ENCODE results near the gene KCNH1. TPM values are rescaled to one million over a fixed set of nuclear protein-coding genes. Genes with fewer than 3 reads are reported as not detected.
"Not testable (repeated sequence)": the region's sequence is repeated elsewhere in the genome, so short reads cannot be mapped to it uniquely, and the experiment has no call there.

The KCNH1 gene
- total RNA-seq, 4 donors from 2014 or later, result 0.24 to 1.6 TPM; not detected in 2

DNA sequence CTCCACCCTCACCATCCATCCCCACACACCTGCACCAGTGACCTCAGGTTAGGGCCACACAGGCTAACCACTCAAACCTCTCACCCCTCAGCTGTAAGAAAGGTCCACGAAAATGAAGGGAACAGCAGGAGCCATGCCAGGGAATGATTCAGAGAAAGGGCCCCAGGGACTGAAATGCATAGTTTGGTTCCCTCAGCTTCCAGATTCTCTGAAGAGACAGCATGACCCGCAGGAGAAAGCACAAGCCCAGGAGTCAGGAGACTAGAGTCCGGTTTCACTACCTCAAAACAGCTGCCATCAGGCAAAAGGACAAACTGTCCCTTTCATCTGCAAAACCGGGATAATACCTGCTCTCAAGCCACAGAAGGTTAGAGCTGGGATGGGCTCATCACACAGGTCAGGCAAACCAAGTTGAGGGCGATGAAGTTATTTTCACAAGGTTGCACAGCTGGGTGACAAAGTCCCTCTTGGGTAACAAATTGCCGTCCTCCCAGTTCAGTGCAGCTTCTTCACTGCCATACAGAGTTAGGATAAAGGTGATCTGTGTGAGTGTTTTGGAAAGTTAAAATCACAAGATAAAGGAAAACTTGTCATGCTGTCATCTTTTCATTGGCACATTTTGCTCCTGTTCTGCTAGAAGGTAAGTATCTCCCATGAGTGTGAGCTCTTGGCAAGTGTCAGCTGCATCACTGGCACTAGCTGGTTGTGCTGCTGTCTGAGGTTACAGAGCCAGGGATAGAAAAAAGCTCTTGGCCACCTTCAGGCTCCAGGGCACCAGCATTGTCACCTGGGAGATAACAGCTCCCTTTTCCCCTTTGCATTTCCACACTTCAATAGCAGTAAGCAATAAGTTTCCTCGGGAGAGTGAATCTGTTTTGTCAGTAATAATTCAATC is 120.4 kb downstream of the KCNH1 start:
- ATAC-seq (ENCODE audit: low FRiP score), result no peak
- no peak for DNase-seq (ENCODE audit: low spot score)
- TF ChIP-seq CTCF (IDR thresholded peaks at IDR 0.05), result no peak

- DNase-seq (ENCODE audit: low spot score); ATAC-seq (ENCODE audit: low FRiP score): not testable (repeated sequence)
Observed at GRCh38 chr1:211011128-211011527, 122.8 kb downstream of the KCNH1 start.

DNA sequence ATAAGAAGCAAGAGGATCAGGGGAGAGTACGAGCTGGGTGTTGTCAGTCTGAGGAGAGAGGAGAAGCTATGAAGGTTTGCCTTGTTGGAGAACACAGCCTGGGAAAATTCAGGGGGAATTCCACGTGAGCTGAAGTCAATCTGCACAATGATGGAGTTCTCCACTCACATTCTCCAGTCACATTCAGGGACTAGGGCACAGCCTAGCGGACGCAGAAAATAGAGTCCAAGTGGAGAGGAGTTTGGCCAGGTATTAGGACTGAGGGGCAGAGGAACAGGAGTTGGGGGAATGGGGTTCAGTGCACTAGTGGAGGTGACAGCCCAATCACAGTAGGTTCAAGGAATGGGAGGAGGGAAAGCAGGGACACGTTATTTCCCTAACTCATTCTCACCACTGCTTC is 124.0 kb downstream of the KCNH1 start:
- ATAC-seq (ENCODE audit: low FRiP score) (no peak), DNase-seq (ENCODE audit: low spot score) (no peak)
- TF ChIP-seq CTCF (IDR thresholded peaks at IDR 0.05), result no peak

- ATAC-seq (ENCODE audit: low FRiP score) (no peak), DNase-seq (ENCODE audit: low spot score) (no peak)
- TF ChIP-seq CTCF (IDR thresholded peaks at IDR 0.05), result no peak
Observed at GRCh38 chr1:211007830-211008229, 126.1 kb downstream of the KCNH1 start.

DNA sequence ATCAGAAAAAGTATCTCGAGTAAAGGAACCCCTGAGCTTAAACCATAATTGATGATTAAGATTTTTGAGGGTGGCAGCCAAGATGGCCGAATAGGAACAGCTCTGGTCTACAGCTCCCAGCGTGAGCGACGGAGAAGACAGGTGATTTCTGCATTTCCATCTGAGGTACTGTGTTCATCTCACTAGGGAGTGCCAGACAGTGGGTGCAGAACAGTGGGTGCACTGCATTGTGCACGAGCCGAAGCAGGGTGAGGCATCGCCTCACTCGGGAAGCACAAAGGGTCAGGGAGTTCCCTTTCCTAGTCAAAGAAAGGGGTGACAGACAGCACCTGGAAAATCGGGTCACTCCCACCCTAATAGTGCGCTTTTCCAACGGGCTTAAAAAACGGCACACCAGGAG is 138.0 kb downstream of the KCNH1 start:
- not testable (repeated sequence) for ATAC-seq (ENCODE audit: low FRiP score); DNase-seq (ENCODE audit: low spot score)

GRCh38 chr1:210992837-210993236 is 141.1 kb downstream of the KCNH1 start:
- no peak for TF ChIP-seq CTCF (IDR thresholded peaks at IDR 0.05)
- ATAC-seq (ENCODE audit: low FRiP score) (no peak), DNase-seq (ENCODE audit: low spot score) (no peak)

DNA sequence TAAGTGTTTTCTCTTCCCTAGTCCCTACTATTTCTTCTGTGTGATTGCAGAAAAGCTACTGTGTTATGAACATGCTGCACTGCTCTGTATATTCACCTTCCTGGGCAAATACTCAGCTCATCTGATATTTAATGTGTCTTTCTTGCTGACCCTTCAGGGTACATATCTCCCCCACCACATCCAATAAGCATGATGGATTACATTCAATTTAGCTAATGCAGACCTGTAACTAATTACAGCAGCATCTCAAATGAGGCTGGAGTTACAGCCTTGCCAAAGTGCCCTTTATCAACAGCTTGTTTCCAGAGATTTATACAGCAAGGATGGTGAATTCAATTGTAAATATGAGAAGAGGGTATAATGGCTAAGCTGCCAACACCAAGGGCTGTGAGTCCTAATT is 144.0 kb downstream of the KCNH1 start:
- no peak for ATAC-seq (ENCODE audit: low FRiP score)
- no peak for TF ChIP-seq CTCF (IDR thresholded peaks at IDR 0.05)

GRCh38 chr1:210981490-210981889 is 152.5 kb downstream of the KCNH1 start:
- DNase-seq (ENCODE audit: low spot score) (no peak), ATAC-seq (ENCODE audit: low FRiP score) (no peak)
- TF ChIP-seq CTCF (IDR thresholded peaks at IDR 0.05), result no peak

More for the DNA sequence above, 144.0 kb downstream of the KCNH1 start:
- DNase-seq (ENCODE audit: low spot score), result no peak
